H1 (cell line): ENCODE results near the gene PLD5. TPM values are rescaled to one million over a fixed set of nuclear protein-coding genes. Genes with fewer than 3 reads are reported as not detected.

Source experiments
- CTCF ChIA-PET: fragments of 300-600 bp; sonication (Branson Sonifier 250); formaldehyde crosslinking; loops from one replicate; lab custom pipeline; 2021; ENCODE audit not compliant: partially characterized antibody; lab: Charles Lee
- POLR2A ChIA-PET: fragments of 300-600 bp; sonication (Branson Sonifier 250); formaldehyde crosslinking; loops from one replicate; lab custom pipeline; 2021; ENCODE audit warnings: inconsistent platforms; ENCODE audit not compliant: partially characterized antibody; lab: Charles Lee
- DNase-seq, 2 experiments: peaks; one replicate each; pipeline versions ENCODE4 v3.0.0 to v3.0.0-alpha.2; 2010 to 2022; ENCODE audit warnings: low spot score in 2 of 2, low read depth in 1 of 2, mixed read lengths in 1 of 2
- FAIRE-seq: peaks from 2 replicates; lab custom pipeline; 2011; peaks lifted over from hg19 to GRCh38; lab: Jason Lieb, UNC
- H2AFZ ChIP-seq: 2 replicates; pipeline ENCODE4 v1.8.1; 2012; ENCODE audit warnings: low read length, inconsistent platforms
- H2AK5ac ChIP-seq: 2 replicates; pipeline ENCODE4 v1.6.1; 2013; ENCODE audit warnings: low read depth, low read length
- H2BK120ac ChIP-seq: replicated peaks from 2 replicates; pipeline ENCODE3; 2013; ENCODE audit warnings: low read depth, low read length, inconsistent platforms
- H2BK12ac ChIP-seq: 2 replicates; pipeline ENCODE4 v1.6.1; 2013; ENCODE audit warnings: low read depth, low read length
- H2BK15ac ChIP-seq: 2 replicates; pipeline ENCODE4 v1.6.1; 2013; ENCODE audit warnings: low read length
- H2BK20ac ChIP-seq: 2 replicates; pipeline ENCODE4 v1.6.1; 2013; ENCODE audit warnings: low read length
- H2BK5ac ChIP-seq: 2 replicates; pipeline ENCODE4 v1.6.1; 2013; ENCODE audit warnings: low read depth, low read length
- H3K14ac ChIP-seq: 2 replicates; pipeline ENCODE4 v1.6.1; 2013; ENCODE audit warnings: inconsistent platforms; ENCODE audit not compliant: insufficient read length
- H3K18ac ChIP-seq: 2 replicates; pipeline ENCODE4 v1.6.1; 2013; ENCODE audit warnings: low read length; ENCODE audit errors: extremely low read depth
- H3K23ac ChIP-seq: 2 replicates; pipeline ENCODE4 v1.6.1; 2013; ENCODE audit warnings: inconsistent platforms; ENCODE audit not compliant: insufficient read length
- H3K23me2 ChIP-seq: 2 replicates; pipeline ENCODE4 v1.6.1; 2013; ENCODE audit warnings: low read depth, low read length
- H3K27ac ChIP-seq: 2 replicates; pipeline ENCODE4 v1.6.1; 2011; ENCODE audit warnings: low read depth, low read length, inconsistent platforms
- H3K27me3 ChIP-seq, 4 experiments: replicated peaks in 1 of 4; 1 replicate in 1 of 4; 2 replicates in 3 of 4; pipeline versions ENCODE4 v1.6.1 to v1.8.1; 2011 to 2013; ENCODE audit warnings: low read length in 3 of 4, mild to moderate bottlenecking in 3 of 4, inconsistent platforms in 2 of 4, mixed read lengths in 2 of 4, moderate library complexity in 1 of 4; ENCODE audit not compliant: control insufficient read depth in 3 of 4, insufficient read depth in 3 of 4; ENCODE audit errors: extremely low read depth in 1 of 4
- H3K36me3 ChIP-seq, 4 experiments: 2 replicates each; pipeline versions ENCODE4 v1.6.1 to v1.8.1; 2011 to 2013; ENCODE audit warnings: mild to moderate bottlenecking in 4 of 4, low read length in 3 of 4, moderate library complexity in 2 of 4, control low read depth in 1 of 4, inconsistent platforms in 1 of 4; ENCODE audit not compliant: insufficient read depth in 4 of 4, control insufficient read depth in 2 of 4
- H3K4ac ChIP-seq: replicated peaks from 2 replicates; pipeline ENCODE3; 2013; ENCODE audit warnings: low read length, low read depth, mixed read lengths, inconsistent platforms; ENCODE audit not compliant: insufficient read length
- H3K4me1 ChIP-seq, 4 experiments: replicated peaks in 1 of 4; 1 replicate in 1 of 4; 2 replicates in 3 of 4; pipeline versions ENCODE4 v1.6.1 to v1.8.1; 2011 to 2013; ENCODE audit warnings: low read length in 3 of 4, inconsistent platforms in 2 of 4, mixed read lengths in 1 of 4; ENCODE audit not compliant: insufficient read depth in 4 of 4, control insufficient read depth in 3 of 4
- H3K4me2 ChIP-seq, 2 experiments: 2 replicates each; pipeline versions ENCODE4 v1.6.1 to v1.8.1; 2011 to 2013; ENCODE audit warnings: low read depth in 2 of 2, low read length in 2 of 2, control low read depth in 1 of 2, inconsistent platforms in 1 of 2, mild to moderate bottlenecking in 1 of 2; ENCODE audit not compliant: insufficient read depth in 1 of 2
- H3K4me3 ChIP-seq, 4 experiments: fragments of 200-600, 300-600 bp in 1 of 4; sonication (generic), shearing (Covaris generic), sonication (Bioruptor Twin) in 1 of 4; 2 replicates each; pipeline versions ENCODE4 v1.5.1 to v1.8.1; 2011 to 2016; ENCODE audit warnings: low read length in 4 of 4, low read depth in 3 of 4, control low read depth in 2 of 4, inconsistent platforms in 2 of 4, mild to moderate bottlenecking in 2 of 4, mixed read lengths in 1 of 4, moderate library complexity in 1 of 4; ENCODE audit not compliant: insufficient read depth in 2 of 4; ENCODE audit errors: extremely low read depth in 1 of 4
- H3K56ac ChIP-seq: replicated peaks from 2 replicates; pipeline ENCODE3; 2013; ENCODE audit warnings: low read depth, mild to moderate bottlenecking, mixed read lengths, low read length, inconsistent platforms; ENCODE audit not compliant: insufficient read length
- H3K79me1 ChIP-seq: 2 replicates; pipeline ENCODE4 v1.6.1; 2013; ENCODE audit warnings: low read depth, low read length, control low read depth
- H3K79me2 ChIP-seq, 2 experiments: 2 replicates each; pipeline versions ENCODE4 v1.6.1 to v1.8.1; 2012 to 2013; ENCODE audit warnings: low read length in 2 of 2, mild to moderate bottlenecking in 2 of 2, inconsistent platforms in 1 of 2; ENCODE audit not compliant: insufficient read depth in 2 of 2, control insufficient read depth in 1 of 2
- H3K9ac ChIP-seq, 4 experiments: replicated peaks in 1 of 4; 1 replicate in 1 of 4; 2 replicates in 3 of 4; pipeline versions ENCODE4 v1.6.1 to v1.8.1; 2011 to 2013; ENCODE audit warnings: low read depth in 3 of 4, low read length in 3 of 4, control low read depth in 2 of 4, mild to moderate bottlenecking in 2 of 4, moderate library complexity in 2 of 4, inconsistent platforms in 1 of 4; ENCODE audit errors: extremely low read depth in 1 of 4
- H3K9me3 ChIP-seq, 2 experiments: 2 replicates each; pipeline versions ENCODE4 v1.6.1 to v1.8.1; 2012 to 2013; ENCODE audit warnings: mild to moderate bottlenecking in 2 of 2, moderate library complexity in 2 of 2, control low read depth in 1 of 2, inconsistent platforms in 1 of 2, low read depth in 1 of 2, low read length in 1 of 2, mixed read lengths in 1 of 2; ENCODE audit not compliant: insufficient read depth in 2 of 2
- H4K20me1 ChIP-seq, 2 experiments: replicated peaks in 1 of 2; 2 replicates each; pipeline versions ENCODE3 to v1.8.1; 2011 to 2013; ENCODE audit warnings: inconsistent platforms in 2 of 2, low read length in 2 of 2, mild to moderate bottlenecking in 1 of 2; ENCODE audit not compliant: insufficient read depth in 2 of 2, control insufficient read depth in 1 of 2
- H4K5ac ChIP-seq: 2 replicates; pipeline ENCODE4 v1.6.1; 2013; ENCODE audit warnings: low read length, low read depth, mixed read lengths, inconsistent platforms; ENCODE audit not compliant: insufficient read length
- H4K8ac ChIP-seq: 2 replicates; pipeline ENCODE4 v1.8.0; 2013; ENCODE audit warnings: mild to moderate bottlenecking, moderate library complexity, low read length, inconsistent platforms; ENCODE audit not compliant: insufficient read depth; ENCODE audit errors: extremely low read depth
- H4K91ac ChIP-seq: replicated peaks from 2 replicates; pipeline ENCODE3; 2013; ENCODE audit warnings: low read length, mixed read lengths, inconsistent platforms; ENCODE audit not compliant: insufficient read length
- BRCA1 ChIP-seq: IDR thresholded peaks from 2 replicates; pipeline ENCODE4 v1.6.1; 2012; ENCODE audit warnings: low read depth, low read length, improper control_type of control experiment
- EZH2 ChIP-seq: fragments of 200-600 bp; sonication (generic); IDR thresholded peaks from 2 replicates; pipeline ENCODE4 v1.7.1; 2012; ENCODE audit warnings: low read depth, mild to moderate bottlenecking, moderate library complexity, low read length, inconsistent platforms; ENCODE audit not compliant: severe bottlenecking
- FOSL1 ChIP-seq: IDR thresholded peaks from 2 replicates; pipeline ENCODE4 v1.6.1; 2011; ENCODE audit warnings: mild to moderate bottlenecking, low read depth, low read length, moderate library complexity; ENCODE audit not compliant: insufficient read depth
- POLR2A ChIP-seq, 2 experiments: IDR thresholded peaks; 1 replicate in 1 of 2; 2 replicates in 1 of 2; pipeline ENCODE4 v1.6.1; 2011; ENCODE audit warnings: low read depth in 2 of 2, low read length in 2 of 2, mild to moderate bottlenecking in 2 of 2; ENCODE audit errors: control extremely low read depth in 1 of 2
- RAD21 ChIP-seq, 2 experiments: IDR thresholded peaks in 1 of 2; conservative IDR thresholded peaks in 1 of 2; 2 replicates each; pipeline ENCODE4 v1.6.1; 2011; ENCODE audit warnings: low read depth in 2 of 2, low read length in 2 of 2, improper control_type of control experiment in 1 of 2, inconsistent platforms in 1 of 2, mild to moderate bottlenecking in 1 of 2, moderate library complexity in 1 of 2
- RBBP5 ChIP-seq: IDR thresholded peaks from 2 replicates; pipeline ENCODE4 v1.7.1; 2012; ENCODE audit warnings: low read depth, mild to moderate bottlenecking, inconsistent platforms, low read length, moderate library complexity, borderline replicate concordance
- RXRA ChIP-seq: IDR thresholded peaks from 2 replicates; pipeline ENCODE4 v1.6.1; 2011; ENCODE audit warnings: low read depth, mild to moderate bottlenecking, low read length, moderate library complexity; ENCODE audit not compliant: insufficient read depth
- SIX5 ChIP-seq: IDR thresholded peaks from 2 replicates; pipeline ENCODE4 v1.6.1; 2011; ENCODE audit warnings: mild to moderate bottlenecking, low read depth, low read length
- SP2 ChIP-seq: IDR thresholded peaks from 2 replicates; pipeline ENCODE4 v1.6.1; 2012; ENCODE audit warnings: mild to moderate bottlenecking, low read length, inconsistent platforms
- TCF12 ChIP-seq: IDR thresholded peaks from 2 replicates; pipeline ENCODE4 v1.6.1; 2011; ENCODE audit warnings: low read depth, mild to moderate bottlenecking, low read length
- TEAD4 ChIP-seq: IDR thresholded peaks from 2 replicates; pipeline ENCODE4 v1.6.1; 2012; ENCODE audit warnings: low read depth, low read length, inconsistent platforms, mixed read lengths
- YY1 ChIP-seq: IDR thresholded peaks from 2 replicates; pipeline ENCODE4 v1.6.1; 2011; ENCODE audit warnings: low read depth, mild to moderate bottlenecking, low read length
- ZNF274 ChIP-seq: IDR thresholded peaks from 2 replicates; pipeline ENCODE4 v1.7.0; 2012; ENCODE audit warnings: low read length, borderline replicate concordance; ENCODE audit errors: extremely low read depth
- WGBS, 2 experiments: shearing (Covaris generic) in 1 of 2; methylation state at CpG; one replicate each; pipeline versions ENCODE4 v1.1.6 to v1.1.7; 2013 to 2015; ENCODE audit warnings: low lambda C conversion rate in 2 of 2, mixed read lengths in 2 of 2, inconsistent platforms in 1 of 2, low coverage in 1 of 2, missing lambda C conversion rate in 1 of 2; ENCODE audit not compliant: insufficient replicate concordance in 2 of 2, insufficient coverage in 1 of 2, insufficient read length in 1 of 2; ENCODE audit errors: extremely low coverage in 1 of 2, missing lambda C conversion rate in 1 of 2; 5-methylcytosine and 5-hydroxymethylcytosine counted together
- polyA plus RNA-seq, 7 experiments: library from polyadenylated mRNA; depleted of rRNA in 3 of 7; stranded (reverse) in 5 of 7; unstranded in 2 of 7; fragments of >200 nt in 5 of 7; fragments of 200-250 nt in 2 of 7; gene quantifications; 1 replicate in 5 of 7; 2 replicates in 1 of 7; 4 replicates in 1 of 7; pipeline versions ENCODE4 v1.2.1 to v1.2.3, GENCODE V29; 2011 to 2013; ENCODE audit warnings: missing spikeins in 2 of 7, mixed read lengths in 2 of 7
- total RNA-seq: library from RNA; stranded (reverse); fragmentation: NEBNext Ultra II Directional; extraction: Animal tissue kit (Norgen Biotek cat#: 25700); gene quantifications from 2 replicates; pipeline ENCODE4 v1.2.1, GENCODE V29; 2021
- TF ChIP-seq, protein P1 (sequence below): IDR thresholded peaks from 2 replicates; pipeline ENCODE4 v1.6.1; 2012; ENCODE audit warnings: low read length, inconsistent platforms

The PLD5 gene
- total and polyA plus RNA-seq, 2 of the 8 experiments (the other 6 are each of a cell fraction or from before 2014, with no cell fraction given): 0.86 to 8.5 TPM

DNA sequence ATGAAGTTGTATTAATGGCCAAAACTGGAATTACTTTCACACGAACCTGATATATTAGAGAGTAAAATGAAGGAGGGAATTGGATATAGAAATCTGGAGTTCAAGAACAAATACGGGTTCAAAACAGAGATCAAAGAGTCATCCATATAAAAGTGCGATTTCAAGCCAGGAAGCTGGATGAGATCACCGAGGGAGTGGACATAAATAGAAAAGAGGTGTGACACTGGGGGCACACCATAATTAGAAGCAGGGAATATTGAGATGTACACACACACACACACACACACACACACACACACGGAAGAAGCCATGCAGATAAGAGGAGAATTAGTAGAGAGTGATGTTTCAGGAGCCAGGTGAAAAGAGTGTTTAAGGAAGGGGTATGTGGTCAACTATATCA is 32.3 kb upstream of the PLD5 start:
- CTCF ChIA-PET: interaction anchor here (0.8 to 1.1 kb wide), 3 partner anchors 11 to 124 kb away, joined by 3 to 7 read pairs (median 3); no protein-coding TSS in a partner anchor
- no peak overlapping the region for H2AFZ ChIP-seq
- H4K91ac ChIP-seq: no peak overlapping the region
- no peak overlapping the region for H2BK12ac ChIP-seq
- 76% methylated on average over 5 of the region's 5 CpGs; no CpG with 5 or more reads in 1 of the 2 experiments for WGBS, 2 experiments
- H2BK15ac ChIP-seq: no peak overlapping the region
- DNase-seq (no peak), FAIRE-seq (no peak)
- H3K27ac ChIP-seq: no peak overlapping the region
- no peaks in the 10 kb centered on the region for H3K36me3 ChIP-seq
- no peaks in the 10 kb centered on the region for H3K79me1 ChIP-seq
- H3K23me2 ChIP-seq: no peaks in the 10 kb centered on the region
- H3K4ac ChIP-seq: no peak overlapping the region
- no peak overlapping the region for H2AK5ac ChIP-seq
- H2BK20ac ChIP-seq: no peak overlapping the region
- no peaks in the 10 kb centered on the region for H3K79me2 ChIP-seq
- no peak overlapping the region for H3K4me3 ChIP-seq
- no peaks in the 10 kb centered on the region; a peak in 1 of 7 replicates for H3K4me1 ChIP-seq
- no peak overlapping the region for H3K14ac ChIP-seq
- no peak overlapping the region for H3K18ac ChIP-seq
- POLR2A ChIA-PET: no interaction called here
- no peaks in the 10 kb centered on the region for H3K27me3 ChIP-seq
- no peaks in the 10 kb centered on the region for H4K20me1 ChIP-seq
- H4K8ac ChIP-seq: no peak overlapping the region
- H3K23ac ChIP-seq: no peak overlapping the region
- H2BK5ac ChIP-seq: no peak overlapping the region
- H3K4me2 ChIP-seq: no peak overlapping the region
- no peak overlapping the region for H3K9ac ChIP-seq
- H3K9me3 ChIP-seq: no peaks in the 10 kb centered on the region
- H3K56ac ChIP-seq: no peak overlapping the region
- H4K5ac ChIP-seq: no peak overlapping the region
- H2BK120ac ChIP-seq: no peak overlapping the region
- TF ChIP-seq RBBP5 (no peak), SP2 (no peak), SIX5 (no peak), POLR2A (IDR thresholded peaks at IDR 0.05; ENCODE audit: control extremely low read depth in 1 of 2, low read depth in 2 of 2, low read length in 2 of 2) (no peak), RXRA (no peak), BRCA1 (no peak), ZNF274 (no peak), TCF12 (no peak), YY1 (no peak), FOSL1 (no peak), EZH2 (no peak), TEAD4 (no peak), RAD21 (IDR thresholded peaks at IDR 0.05 in 1 of 2, conservative IDR thresholded peaks at IDR 0.05 in 1 of 2; ENCODE audit: low read depth in 2 of 2, low read length in 2 of 2) (no peak)
- TF ChIP-seq, protein P1, sequence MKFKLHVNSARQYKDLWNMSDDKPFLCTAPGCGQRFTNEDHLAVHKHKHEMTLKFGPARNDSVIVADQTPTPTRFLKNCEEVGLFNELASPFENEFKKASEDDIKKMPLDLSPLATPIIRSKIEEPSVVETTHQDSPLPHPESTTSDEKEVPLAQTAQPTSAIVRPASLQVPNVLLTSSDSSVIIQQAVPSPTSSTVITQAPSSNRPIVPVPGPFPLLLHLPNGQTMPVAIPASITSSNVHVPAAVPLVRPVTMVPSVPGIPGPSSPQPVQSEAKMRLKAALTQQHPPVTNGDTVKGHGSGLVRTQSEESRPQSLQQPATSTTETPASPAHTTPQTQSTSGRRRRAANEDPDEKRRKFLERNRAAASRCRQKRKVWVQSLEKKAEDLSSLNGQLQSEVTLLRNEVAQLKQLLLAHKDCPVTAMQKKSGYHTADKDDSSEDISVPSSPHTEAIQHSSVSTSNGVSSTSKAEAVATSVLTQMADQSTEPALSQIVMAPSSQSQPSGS: no peak
